Epithelial cell of alveolus of lung (primary cell): Measurements from ENCODE around the gene DDX10. TPM values are rescaled to one million over a fixed set of nuclear protein-coding genes. Genes with fewer than 3 reads are reported as not detected.

Experiments used
- total RNA-seq: library from RNA; depleted of rRNA; stranded (reverse); fragments of >200 nt; gene quantifications from 2 replicates; pipeline ENCODE4 v1.2.1, GENCODE V29; 2015

The DDX10 gene
- total RNA-seq, result 14.9 and 30.4 TPM in 2 replicates

DNA sequence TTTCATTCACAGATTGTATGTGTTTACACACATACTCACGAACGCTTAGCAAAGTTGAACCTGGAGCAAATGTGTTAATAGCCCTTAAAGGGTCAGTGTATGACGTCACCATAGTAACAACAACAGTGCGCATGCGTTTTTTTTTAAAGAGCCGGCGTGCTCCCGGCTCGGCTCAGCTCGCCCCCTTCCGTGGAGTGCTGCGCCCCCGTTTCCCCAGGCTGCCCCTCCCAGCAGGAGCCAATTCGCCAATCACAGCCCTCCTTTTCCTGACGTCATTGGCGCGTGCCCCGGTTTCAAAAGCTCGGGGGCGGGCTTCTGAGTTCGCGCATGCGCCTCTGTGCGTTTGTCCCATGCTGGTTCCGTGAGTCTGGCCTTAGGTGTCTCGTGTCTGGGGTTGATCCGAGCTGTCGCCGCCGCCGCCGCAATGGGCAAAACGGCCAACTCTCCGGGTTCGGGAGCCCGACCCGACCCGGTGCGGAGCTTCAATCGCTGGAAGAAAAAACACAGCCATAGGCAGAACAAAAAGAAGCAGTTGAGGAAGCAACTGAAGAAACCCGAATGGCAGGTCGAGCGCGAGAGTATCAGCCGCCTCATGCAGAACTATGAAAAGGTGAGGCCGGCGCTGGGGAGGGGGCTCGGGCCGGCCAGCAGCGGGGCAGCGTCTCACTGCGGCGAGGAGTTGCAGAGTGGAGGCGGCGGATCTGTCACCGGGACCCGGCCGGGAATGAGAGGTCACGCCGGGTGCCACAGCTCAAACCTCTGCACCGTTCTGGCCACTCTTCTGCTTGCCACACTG is at the start of gene DDX10:
DDX10 (plus strand) TSS at position 340 of the 796 bp plus-strand sequence; CDS start at position 425, 85 bp downstream.

Other genes starting within 250 kb of the DDX10 start
- gene C11orf65, start 197.5 kb upstream of the DDX10 start, total RNA-seq, result 0.52 and 1.0 TPM in 2 replicates
- gene POGLUT3, start 166.7 kb upstream of the DDX10 start, total RNA-seq, result 40.9 and 43.6 TPM in 2 replicates
- gene EXPH5, start 71.3 kb upstream of the DDX10 start, total RNA-seq, result 0.48 and 1.7 TPM in 2 replicates